GM23338 (cell line): Measurements from ENCODE around the gene GCKR. TPM values are rescaled to one million over a fixed set of nuclear protein-coding genes. Genes with fewer than 3 reads are reported as not detected.

Experiments used
- ATAC-seq: fragments of 200-7000 bp; cut with Tn5 transposase; 3 replicates; pipeline ENCODE4 v1.9.1; 2020
- DNase-seq: peaks from one replicate; pipeline ENCODE4 v3.0.0-alpha.2; 2015; ENCODE audit warnings: low spot score
- H2AFZ ChIP-seq: fragments of 200-600 bp; sonication (generic); 2 replicates; pipeline ENCODE4 v1.8.0; 2016; ENCODE audit warnings: antibody characterized with exemption, mild to moderate bottlenecking, moderate library complexity
- H3F3A ChIP-seq: fragments of 200-600 bp; sonication (generic); replicated peaks from 2 replicates; pipeline ENCODE4 v1.8.0; 2017; ENCODE audit warnings: antibody characterized with exemption, mixed run types, low read depth
- H3K27ac ChIP-seq: fragments of 200-600 bp; sonication (generic); 2 replicates; pipeline ENCODE4 v1.6.1; 2016; ENCODE audit warnings: low read depth
- H3K27me3 ChIP-seq: fragments of 200-600 bp; sonication (generic); 2 replicates; pipeline ENCODE4 v1.8.0; 2016; ENCODE audit warnings: mild to moderate bottlenecking, mixed run types, moderate library complexity; ENCODE audit not compliant: insufficient read depth
- H3K36me3 ChIP-seq: fragments of 200-600 bp; sonication (generic); 2 replicates; pipeline ENCODE4 v1.8.0; 2016; ENCODE audit warnings: mild to moderate bottlenecking; ENCODE audit not compliant: insufficient read depth
- H3K4me1 ChIP-seq: fragments of 200-600 bp; sonication (generic); 2 replicates; pipeline ENCODE4 v1.8.0; 2016; ENCODE audit warnings: mild to moderate bottlenecking, moderate library complexity; ENCODE audit not compliant: insufficient read depth
- H3K4me2 ChIP-seq: fragments of 200-600 bp; sonication (generic); 2 replicates; pipeline ENCODE4 v1.7.1; 2017; ENCODE audit warnings: mixed run types
- H3K4me3 ChIP-seq: fragments of 200-600 bp; sonication (generic); 2 replicates; pipeline ENCODE4 v1.6.1; 2016; ENCODE audit warnings: mixed run types
- H3K79me2 ChIP-seq: fragments of 200-600 bp; sonication (generic); replicated peaks from 2 replicates; pipeline ENCODE4 v1.8.0; 2017; ENCODE audit warnings: mild to moderate bottlenecking; ENCODE audit not compliant: insufficient read depth
- H3K9me2 ChIP-seq: fragments of 200-600 bp; sonication (generic); 2 replicates; pipeline ENCODE4 v1.8.0; 2017; ENCODE audit not compliant: insufficient read depth
- H4K20me1 ChIP-seq: fragments of 200-600 bp; sonication (generic); replicated peaks from 2 replicates; pipeline ENCODE4 v1.8.0; 2017; ENCODE audit warnings: mild to moderate bottlenecking; ENCODE audit not compliant: insufficient read depth
- H3K27ac Mint-ChIP-seq: 2 replicates; pipeline ENCODE4 v1.8.0; 2020; ENCODE audit warnings: inconsistent platforms, mild to moderate bottlenecking, moderate library complexity, mixed read lengths
- H3K27me3 Mint-ChIP-seq: 3 replicates; pipeline ENCODE4 v1.8.0; 2022; ENCODE audit warnings: low read depth, mild to moderate bottlenecking, moderate library complexity, mixed read lengths, inconsistent platforms; ENCODE audit not compliant: insufficient read depth, poor library complexity
- H3K36me3 Mint-ChIP-seq: 3 replicates; pipeline ENCODE4 v1.8.0; 2021; ENCODE audit warnings: low read depth, mild to moderate bottlenecking, inconsistent platforms, moderate library complexity, mixed read lengths
- H3K4me1 Mint-ChIP-seq: 3 replicates; pipeline ENCODE4 v1.8.0; 2020; ENCODE audit warnings: mild to moderate bottlenecking, inconsistent platforms, mixed read lengths
- H3K4me3 Mint-ChIP-seq: 3 replicates; pipeline ENCODE4 v1.8.0; 2021; ENCODE audit warnings: moderate library complexity, mild to moderate bottlenecking, inconsistent platforms, mixed read lengths
- H3K9me3 Mint-ChIP-seq: 3 replicates; pipeline ENCODE4 v1.8.0; 2020; ENCODE audit warnings: moderate library complexity, mild to moderate bottlenecking, inconsistent platforms, mixed read lengths
- CREB1 ChIP-seq: fragments of 250-450 bp; sonication (Bioruptor Pico); IDR thresholded peaks from 2 replicates; pipeline ENCODE4 v1.5.0; 2020; ENCODE audit warnings: low read depth, mild to moderate bottlenecking, moderate library complexity
- CTCF ChIP-seq, 2 experiments: fragments of 200-600 bp in 1 of 2; sonication (generic) in 1 of 2; conservative IDR thresholded peaks; 2 replicates each; pipeline versions ENCODE4 v1.5.1 to v1.6.1; 2016 to 2017; ENCODE audit warnings: antibody characterized with exemption in 2 of 2, low read depth in 2 of 2, mild to moderate bottlenecking in 2 of 2, moderate library complexity in 1 of 2
- JUNB ChIP-seq: IDR thresholded peaks from one replicate; pipeline ENCODE4 v1.6.1; 2016; ENCODE audit warnings: antibody characterized with exemption; ENCODE audit not compliant: unreplicated experiment
- NANOG ChIP-seq: IDR thresholded peaks from 2 replicates; pipeline ENCODE4 v1.6.1; 2016; ENCODE audit warnings: antibody characterized with exemption, borderline replicate concordance
- POLR2AphosphoS5 ChIP-seq: IDR thresholded peaks from 2 replicates; pipeline ENCODE4 v1.6.1; 2016; ENCODE audit warnings: antibody characterized with exemption, low read depth
- ZNF331 ChIP-seq: fragments of 250-450 bp; sonication (Bioruptor Pico); IDR thresholded peaks from 2 replicates; pipeline ENCODE4 v1.5.0; 2020; ENCODE audit warnings: low read depth, mild to moderate bottlenecking, moderate library complexity
- polyA plus RNA-seq: library from polyadenylated mRNA; unstranded; fragments of >200 nt; fragmentation: Nextera tagmentation; extraction: Ambion mirVana; gene quantifications from 2 replicates; pipeline ENCODE4 v1.2.1, GENCODE V29; 2016
- total RNA-seq: library from RNA; depleted of rRNA; stranded (reverse); fragments of >200 nt; shearing (Covaris generic); gene quantifications from 2 replicates; pipeline ENCODE4 v1.2.3, GENCODE V29; 2014
- TF ChIP-seq, protein P1 (sequence below): IDR thresholded peaks from 2 replicates; pipeline ENCODE4 v1.6.1; 2016; ENCODE audit warnings: antibody characterized with exemption
- TF ChIP-seq, protein P2 (sequence below): IDR thresholded peaks from one replicate; pipeline ENCODE4 v1.6.1; 2018; ENCODE audit warnings: antibody characterized with exemption; ENCODE audit not compliant: unreplicated experiment
- TF ChIP-seq, protein P3 (sequence below): fragments of 250-450 bp; sonication (Bioruptor Pico); IDR thresholded peaks from 2 replicates; pipeline ENCODE4 v1.5.0; 2020; ENCODE audit warnings: mild to moderate bottlenecking, moderate library complexity

GCKR gene
- total and polyA plus RNA-seq, 2 experiments from 2014 or later = not detected

- TF ChIP-seq CTCF (conservative IDR thresholded peaks at IDR 0.05; ENCODE audit: low read depth in 2 of 2) (no peak), JUNB (no peak)
Observed at GRCh38 chr2:27518782-27519113, 22.1 kb downstream of the GCKR start (continued).

DNA sequence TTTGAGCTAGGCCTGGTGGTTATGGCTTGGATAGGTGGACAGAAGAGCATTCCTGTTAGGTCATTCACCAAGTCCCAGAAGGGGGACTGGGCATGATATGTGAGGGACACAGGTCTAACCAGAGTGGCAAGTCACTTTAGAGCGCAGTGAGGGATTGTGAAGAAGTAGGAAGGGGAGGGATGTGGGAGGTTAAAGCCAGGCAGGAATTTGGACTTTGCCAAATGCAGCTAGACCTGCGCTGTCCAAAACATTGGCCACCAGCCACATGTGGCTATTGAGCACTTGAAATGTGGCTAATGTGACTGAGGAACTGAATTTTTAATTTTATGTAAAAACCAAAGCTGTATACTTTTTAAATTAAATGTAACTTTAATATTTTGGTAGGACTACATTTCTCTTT, 23.7 kb downstream of the GCKR start:
- no peaks in the 10 kb centered on the region for H3K9me3 Mint-ChIP-seq
- no peaks in the 10 kb centered on the region for H3K36me3 Mint-ChIP-seq
- DNase-seq (no peak), ATAC-seq (no peak)
- Histone ChIP-seq H3K36me3 (no peaks in the 10 kb centered on the region), H3K27ac (no peak overlapping the region), H3K4me3 (no peak overlapping the region), H3F3A (no peaks in the 10 kb centered on the region), H3K79me2 (no peaks in the 10 kb centered on the region), H3K4me2 (no peak overlapping the region), H4K20me1 (no peaks in the 10 kb centered on the region), H2AFZ (no peak overlapping the region), H3K4me1 (no peaks in the 10 kb centered on the region), H3K27me3 (no peaks in the 10 kb centered on the region), H3K9me2 (no peaks in the 10 kb centered on the region)
- H3K4me1 Mint-ChIP-seq = no peaks in the 10 kb centered on the region
- H3K4me3 Mint-ChIP-seq = no peak overlapping the region; the same call in 2 of the 3 replicates
- TF ChIP-seq, protein P1, sequence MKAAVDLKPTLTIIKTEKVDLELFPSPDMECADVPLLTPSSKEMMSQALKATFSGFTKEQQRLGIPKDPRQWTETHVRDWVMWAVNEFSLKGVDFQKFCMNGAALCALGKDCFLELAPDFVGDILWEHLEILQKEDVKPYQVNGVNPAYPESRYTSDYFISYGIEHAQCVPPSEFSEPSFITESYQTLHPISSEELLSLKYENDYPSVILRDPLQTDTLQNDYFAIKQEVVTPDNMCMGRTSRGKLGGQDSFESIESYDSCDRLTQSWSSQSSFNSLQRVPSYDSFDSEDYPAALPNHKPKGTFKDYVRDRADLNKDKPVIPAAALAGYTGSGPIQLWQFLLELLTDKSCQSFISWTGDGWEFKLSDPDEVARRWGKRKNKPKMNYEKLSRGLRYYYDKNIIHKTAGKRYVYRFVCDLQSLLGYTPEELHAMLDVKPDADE = no peak
- TF ChIP-seq, protein P2, sequence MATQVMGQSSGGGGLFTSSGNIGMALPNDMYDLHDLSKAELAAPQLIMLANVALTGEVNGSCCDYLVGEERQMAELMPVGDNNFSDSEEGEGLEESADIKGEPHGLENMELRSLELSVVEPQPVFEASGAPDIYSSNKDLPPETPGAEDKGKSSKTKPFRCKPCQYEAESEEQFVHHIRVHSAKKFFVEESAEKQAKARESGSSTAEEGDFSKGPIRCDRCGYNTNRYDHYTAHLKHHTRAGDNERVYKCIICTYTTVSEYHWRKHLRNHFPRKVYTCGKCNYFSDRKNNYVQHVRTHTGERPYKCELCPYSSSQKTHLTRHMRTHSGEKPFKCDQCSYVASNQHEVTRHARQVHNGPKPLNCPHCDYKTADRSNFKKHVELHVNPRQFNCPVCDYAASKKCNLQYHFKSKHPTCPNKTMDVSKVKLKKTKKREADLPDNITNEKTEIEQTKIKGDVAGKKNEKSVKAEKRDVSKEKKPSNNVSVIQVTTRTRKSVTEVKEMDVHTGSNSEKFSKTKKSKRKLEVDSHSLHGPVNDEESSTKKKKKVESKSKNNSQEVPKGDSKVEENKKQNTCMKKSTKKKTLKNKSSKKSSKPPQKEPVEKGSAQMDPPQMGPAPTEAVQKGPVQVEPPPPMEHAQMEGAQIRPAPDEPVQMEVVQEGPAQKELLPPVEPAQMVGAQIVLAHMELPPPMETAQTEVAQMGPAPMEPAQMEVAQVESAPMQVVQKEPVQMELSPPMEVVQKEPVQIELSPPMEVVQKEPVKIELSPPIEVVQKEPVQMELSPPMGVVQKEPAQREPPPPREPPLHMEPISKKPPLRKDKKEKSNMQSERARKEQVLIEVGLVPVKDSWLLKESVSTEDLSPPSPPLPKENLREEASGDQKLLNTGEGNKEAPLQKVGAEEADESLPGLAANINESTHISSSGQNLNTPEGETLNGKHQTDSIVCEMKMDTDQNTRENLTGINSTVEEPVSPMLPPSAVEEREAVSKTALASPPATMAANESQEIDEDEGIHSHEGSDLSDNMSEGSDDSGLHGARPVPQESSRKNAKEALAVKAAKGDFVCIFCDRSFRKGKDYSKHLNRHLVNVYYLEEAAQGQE = no peak
- no peak for TF ChIP-seq NANOG
- no peak for TF ChIP-seq CREB1 (CRISPR knock-in tag)
- no peak for TF ChIP-seq CTCF (conservative IDR thresholded peaks at IDR 0.05; ENCODE audit: low read depth in 2 of 2)
- no peak for TF ChIP-seq ZNF331
- no peak for TF ChIP-seq POLR2AphosphoS5
- TF ChIP-seq, protein P3, sequence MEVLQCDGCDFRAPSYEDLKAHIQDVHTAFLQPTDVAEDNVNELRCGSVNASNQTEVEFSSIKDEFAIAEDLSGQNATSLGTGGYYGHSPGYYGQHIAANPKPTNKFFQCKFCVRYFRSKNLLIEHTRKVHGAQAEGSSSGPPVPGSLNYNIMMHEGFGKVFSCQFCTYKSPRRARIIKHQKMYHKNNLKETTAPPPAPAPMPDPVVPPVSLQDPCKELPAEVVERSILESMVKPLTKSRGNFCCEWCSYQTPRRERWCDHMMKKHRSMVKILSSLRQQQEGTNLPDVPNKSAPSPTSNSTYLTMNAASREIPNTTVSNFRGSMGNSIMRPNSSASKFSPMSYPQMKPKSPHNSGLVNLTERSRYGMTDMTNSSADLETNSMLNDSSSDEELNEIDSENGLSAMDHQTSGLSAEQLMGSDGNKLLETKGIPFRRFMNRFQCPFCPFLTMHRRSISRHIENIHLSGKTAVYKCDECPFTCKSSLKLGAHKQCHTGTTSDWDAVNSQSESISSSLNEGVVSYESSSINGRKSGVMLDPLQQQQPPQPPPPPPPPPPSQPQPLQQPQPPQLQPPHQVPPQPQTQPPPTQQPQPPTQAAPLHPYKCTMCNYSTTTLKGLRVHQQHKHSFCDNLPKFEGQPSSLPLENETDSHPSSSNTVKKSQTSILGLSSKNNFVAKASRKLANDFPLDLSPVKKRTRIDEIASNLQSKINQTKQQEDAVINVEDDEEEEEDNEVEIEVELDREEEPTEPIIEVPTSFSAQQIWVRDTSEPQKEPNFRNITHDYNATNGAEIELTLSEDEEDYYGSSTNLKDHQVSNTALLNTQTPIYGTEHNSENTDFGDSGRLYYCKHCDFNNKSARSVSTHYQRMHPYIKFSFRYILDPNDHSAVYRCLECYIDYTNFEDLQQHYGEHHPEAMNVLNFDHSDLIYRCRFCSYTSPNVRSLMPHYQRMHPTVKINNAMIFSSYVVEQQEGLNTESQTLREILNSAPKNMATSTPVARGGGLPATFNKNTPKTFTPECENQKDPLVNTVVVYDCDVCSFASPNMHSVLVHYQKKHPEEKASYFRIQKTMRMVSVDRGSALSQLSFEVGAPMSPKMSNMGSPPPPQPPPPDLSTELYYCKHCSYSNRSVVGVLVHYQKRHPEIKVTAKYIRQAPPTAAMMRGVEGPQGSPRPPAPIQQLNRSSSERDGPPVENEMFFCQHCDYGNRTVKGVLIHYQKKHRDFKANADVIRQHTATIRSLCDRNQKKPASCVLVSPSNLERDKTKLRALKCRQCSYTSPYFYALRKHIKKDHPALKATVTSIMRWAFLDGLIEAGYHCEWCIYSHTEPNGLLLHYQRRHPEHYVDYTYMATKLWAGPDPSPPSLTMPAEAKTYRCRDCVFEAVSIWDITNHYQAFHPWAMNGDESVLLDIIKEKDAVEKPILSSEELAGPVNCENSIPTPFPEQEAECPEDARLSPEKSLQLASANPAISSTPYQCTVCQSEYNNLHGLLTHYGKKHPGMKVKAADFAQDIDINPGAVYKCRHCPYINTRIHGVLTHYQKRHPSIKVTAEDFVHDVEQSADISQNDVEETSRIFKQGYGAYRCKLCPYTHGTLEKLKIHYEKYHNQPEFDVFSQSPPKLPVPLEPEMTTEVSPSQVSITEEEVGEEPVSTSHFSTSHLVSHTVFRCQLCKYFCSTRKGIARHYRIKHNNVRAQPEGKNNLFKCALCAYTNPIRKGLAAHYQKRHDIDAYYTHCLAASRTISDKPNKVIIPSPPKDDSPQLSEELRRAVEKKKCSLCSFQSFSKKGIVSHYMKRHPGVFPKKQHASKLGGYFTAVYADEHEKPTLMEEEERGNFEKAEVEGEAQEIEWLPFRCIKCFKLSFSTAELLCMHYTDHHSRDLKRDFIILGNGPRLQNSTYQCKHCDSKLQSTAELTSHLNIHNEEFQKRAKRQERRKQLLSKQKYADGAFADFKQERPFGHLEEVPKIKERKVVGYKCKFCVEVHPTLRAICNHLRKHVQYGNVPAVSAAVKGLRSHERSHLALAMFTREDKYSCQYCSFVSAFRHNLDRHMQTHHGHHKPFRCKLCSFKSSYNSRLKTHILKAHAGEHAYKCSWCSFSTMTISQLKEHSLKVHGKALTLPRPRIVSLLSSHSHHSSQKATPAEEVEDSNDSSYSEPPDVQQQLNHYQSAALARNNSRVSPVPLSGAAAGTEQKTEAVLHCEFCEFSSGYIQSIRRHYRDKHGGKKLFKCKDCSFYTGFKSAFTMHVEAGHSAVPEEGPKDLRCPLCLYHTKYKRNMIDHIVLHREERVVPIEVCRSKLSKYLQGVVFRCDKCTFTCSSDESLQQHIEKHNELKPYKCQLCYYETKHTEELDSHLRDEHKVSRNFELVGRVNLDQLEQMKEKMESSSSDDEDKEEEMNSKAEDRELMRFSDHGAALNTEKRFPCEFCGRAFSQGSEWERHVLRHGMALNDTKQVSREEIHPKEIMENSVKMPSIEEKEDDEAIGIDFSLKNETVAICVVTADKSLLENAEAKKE (CRISPR knock-in tag) = no peak
- H3K27me3 Mint-ChIP-seq = peaks cover 3% of the 10 kb centered on the region
- no peak overlapping the region for H3K27ac Mint-ChIP-seq
